GM18867 (cell line): ENCODE measurements around the gene ZNF568.

Experiments used
- ATAC-seq: cut with Tn5 transposase; IDR thresholded peaks from one replicate; pipeline ENCODE4 v1.9.1; 2021; ENCODE audit warnings: mild to moderate bottlenecking, moderate library complexity; ENCODE audit not compliant: unreplicated experiment

ZNF568 gene

DNA sequence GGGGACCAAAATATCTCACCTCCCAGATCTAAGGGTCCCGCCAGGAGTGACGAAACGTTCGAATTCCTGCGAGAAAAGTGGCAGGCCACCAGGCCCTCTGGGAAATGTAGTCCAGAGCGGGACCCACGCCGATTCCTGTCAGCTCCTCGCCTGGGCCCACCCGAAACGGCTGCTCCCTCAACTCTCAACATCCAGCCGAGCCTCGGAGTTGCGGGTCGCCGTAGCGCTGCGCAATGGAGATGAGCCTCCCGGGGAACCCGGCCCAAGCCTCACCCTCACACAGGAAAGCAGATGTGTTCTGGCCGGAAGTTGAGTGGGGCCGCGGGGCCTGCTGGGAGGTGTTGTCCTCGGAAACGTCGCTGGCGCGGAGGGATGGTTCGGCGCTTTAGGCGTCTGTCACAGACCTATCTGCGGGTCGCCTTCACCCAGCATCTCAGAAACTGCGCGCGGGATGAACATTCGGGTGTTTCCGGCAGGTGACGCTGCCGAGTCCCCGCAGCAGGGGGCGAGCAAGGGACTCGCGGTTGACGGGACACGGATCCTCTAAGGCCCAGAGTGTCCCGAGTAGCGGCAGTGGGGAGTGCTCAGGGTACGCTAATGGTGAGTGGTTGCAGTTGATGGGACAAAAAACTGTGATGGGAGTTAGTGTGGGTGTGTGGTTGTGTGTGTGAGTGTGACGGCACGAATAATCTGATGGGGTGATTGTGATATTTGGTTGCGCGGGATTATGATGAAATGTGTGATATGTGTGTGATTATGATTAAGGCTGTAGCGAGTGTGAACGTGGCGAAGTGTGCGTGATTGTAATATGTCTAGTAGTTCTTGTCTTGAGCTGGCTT is at the start of gene ZNF568, which contains the start of gene ZNF829:
Gene ZNF568 (plus strand): TSS at position 341 of the 839 bp plus-strand sequence. CDS start 6,439 bp downstream, outside the sequence.
Gene ZNF829 (minus strand): TSS at position 300 of the 839 bp plus-strand sequence. CDS start 1,124 bp downstream, outside the sequence.
- ATAC-seq = peak; percentile 65

- ATAC-seq = no peak
Measured at GRCh38 chr19:36876993-36877938, 38.9 kb upstream of the ZNF568 start.

DNA sequence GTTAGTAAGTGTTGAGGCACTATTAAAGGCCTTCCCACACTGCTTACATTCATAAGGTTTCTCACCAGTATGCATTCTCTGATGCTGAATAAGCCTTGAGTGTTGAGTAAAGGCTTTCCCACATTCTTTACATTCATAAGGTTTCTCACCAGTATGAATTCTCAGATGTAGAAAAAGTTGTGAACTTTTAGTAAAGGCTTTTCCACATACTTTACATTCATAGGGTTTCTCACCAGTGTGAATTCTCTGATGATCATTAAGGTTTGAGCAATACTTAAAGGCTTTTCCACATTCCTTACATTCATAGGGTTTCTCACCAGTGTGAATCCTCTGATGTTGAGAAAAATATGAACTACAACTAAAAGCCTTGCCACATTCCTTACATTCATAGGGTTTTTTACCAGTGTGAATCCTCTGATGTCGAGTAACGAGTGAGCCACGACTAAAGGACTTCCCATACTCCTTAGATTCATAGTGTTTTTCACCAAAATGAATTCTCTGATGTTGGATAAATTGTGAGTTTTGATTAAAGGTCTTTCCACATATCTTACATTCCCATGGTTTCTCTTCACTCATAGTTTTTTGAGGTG is 24.3 kb upstream of the ZNF568 start:
- ATAC-seq = no peak

- ATAC-seq = no peak
Measured at GRCh38 chr19:36894849-36895383, 21.2 kb upstream of the ZNF568 start.

GRCh38 chr19:36898422-36898821 is 17.7 kb upstream of the ZNF568 start:
- ATAC-seq = no peak

GRCh38 chr19:36916991-36917390 is 859 bp downstream of the ZNF568 start:
- no peak for ATAC-seq

GRCh38 chr19:36918090-36918489 is 2.0 kb downstream of the ZNF568 start:
- no peak for ATAC-seq

GRCh38 chr19:36931684-36932083 is 15.6 kb downstream of the ZNF568 start:
- ATAC-seq = no peak

GRCh38 chr19:36939153-36939552 is 23.0 kb downstream of the ZNF568 start:
- no peak for ATAC-seq

GRCh38 chr19:36950335-36951119 is 34.4 kb downstream of the ZNF568 start:
- ATAC-seq = no peak

DNA sequence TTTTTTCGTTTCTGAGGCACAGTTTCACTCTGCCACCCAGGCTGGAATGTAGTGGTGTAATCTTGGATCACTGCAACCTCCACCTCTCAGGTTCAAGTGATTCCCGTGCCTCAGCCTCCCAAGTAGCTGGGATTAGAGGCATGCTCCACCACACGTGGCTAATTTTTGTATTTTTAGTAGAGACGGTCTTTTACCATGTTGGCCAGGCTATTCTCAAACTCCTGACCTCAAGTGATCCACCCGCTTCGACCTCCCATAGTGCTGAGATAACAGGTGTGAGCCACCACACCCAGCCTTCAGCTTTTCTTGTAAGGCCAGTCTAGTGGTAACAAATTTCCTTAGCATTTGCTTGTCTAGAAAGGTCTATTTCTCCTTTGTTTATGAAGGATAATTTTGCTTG is 46.2 kb downstream of the ZNF568 start:
- no peak for ATAC-seq

- ATAC-seq = no peak
Measured at GRCh38 chr19:36963280-36963679, 47.1 kb downstream of the ZNF568 start.

GRCh38 chr19:36972571-36972970 is 56.4 kb downstream of the ZNF568 start:
- no peak for ATAC-seq

GRCh38 chr19:36973021-36973843 is 57.1 kb downstream of the ZNF568 start:
- ATAC-seq = no peak

DNA sequence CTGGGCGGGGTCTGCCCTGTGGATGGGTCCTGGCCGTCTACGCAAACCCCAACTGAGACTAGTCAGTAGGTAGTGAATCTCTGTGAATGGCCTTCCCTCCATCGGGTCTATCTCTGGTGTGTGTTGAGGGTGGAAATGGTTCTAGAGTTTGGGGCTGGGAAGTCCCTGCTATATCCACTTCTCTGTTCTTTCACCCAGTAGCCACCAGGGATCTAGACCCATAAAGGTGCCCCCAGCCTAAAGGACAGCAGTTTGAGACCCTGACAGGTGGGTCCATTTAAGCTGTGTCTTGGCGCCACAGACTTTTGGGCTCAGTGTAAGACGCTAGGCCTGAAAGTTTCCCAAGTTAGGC is 57.7 kb downstream of the ZNF568 start:
- no peak for ATAC-seq

DNA sequence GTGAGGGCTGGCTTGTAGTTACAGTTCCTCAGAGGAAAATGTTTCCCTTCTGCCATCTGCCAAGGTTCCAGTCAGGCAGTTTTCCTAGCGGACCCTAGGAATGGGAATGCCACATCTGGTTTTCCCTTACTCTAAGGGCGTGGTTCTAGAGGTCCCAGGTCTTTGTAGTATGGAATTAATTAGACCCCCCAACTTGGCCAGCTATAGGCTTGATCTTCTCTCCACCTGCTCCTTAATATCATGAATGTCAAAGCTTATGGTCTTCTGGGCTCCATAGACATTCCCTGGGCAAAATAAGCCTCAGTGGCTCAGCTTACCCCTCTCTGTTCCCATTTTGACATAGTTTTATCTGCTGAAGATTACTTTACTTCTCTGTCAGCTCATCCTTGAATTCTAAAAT is 70.0 kb downstream of the ZNF568 start:
- no peak for ATAC-seq

DNA sequence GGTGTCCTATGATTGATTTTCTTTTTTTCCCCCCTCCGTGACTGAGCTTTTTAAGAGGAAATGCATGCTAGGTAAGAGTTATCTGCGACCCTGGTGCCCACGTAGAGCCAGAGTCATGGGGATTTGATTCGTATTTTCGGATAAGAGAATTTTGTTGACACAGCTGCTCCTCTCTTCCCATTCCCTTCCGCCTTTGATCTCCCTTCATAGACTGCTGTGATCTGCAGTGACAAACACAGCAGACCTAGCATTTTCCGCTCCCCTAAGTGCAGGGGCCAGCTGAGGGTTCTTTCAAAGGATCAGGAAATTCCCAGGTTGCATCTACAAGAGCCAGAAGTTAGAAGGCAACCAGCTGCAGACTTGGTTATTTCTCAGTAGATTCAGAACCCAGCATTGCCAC is 70.5 kb downstream of the ZNF568 start:
- ATAC-seq = no peak

GRCh38 chr19:36987091-36987490 is 71.0 kb downstream of the ZNF568 start:
- ATAC-seq = no peak

- no peak for ATAC-seq
Measured at GRCh38 chr19:36997152-36997842, 81.2 kb downstream of the ZNF568 start.
